MM.1S (cell line): ENCODE results near the gene UQCC5.

Experiments used
- CTCF ChIP-seq: fragments of 300-600 bp; sonication (generic); IDR thresholded peaks from 2 replicates; pipeline ENCODE4 v1.5.1; 2016; ENCODE audit warnings: antibody characterized with exemption, low read length, mixed read lengths
- EZH2 ChIP-seq: fragments of 300-600 bp; sonication (generic); optimal IDR thresholded peaks from 2 replicates; pipeline ENCODE3; 2017; ENCODE audit warnings: low read depth, mild to moderate bottlenecking, antibody characterized with exemption, low read length, mixed read lengths
- EZH2phosphoT487 ChIP-seq: fragments of 300-600 bp; sonication (generic); IDR thresholded peaks from 2 replicates; pipeline ENCODE4 v1.6.1; 2018; ENCODE audit warnings: antibody characterized with exemption, low read length

- TF ChIP-seq CTCF = no peak
- TF ChIP-seq EZH2 = no peak
- TF ChIP-seq EZH2phosphoT487 = no peak
These were observed 9.2 kb upstream of the UQCC5 start for GRCh38 chr3:52527039-52527731.
